Thymus (tissue), 11 donors: ENCODE data around the gene SLC66A2. TPM values are rescaled to one million over a fixed set of nuclear protein-coding genes. Genes with fewer than 3 reads are reported as not detected.

Source experiments
- DNase-seq, 9 donors: peaks; one replicate each; pipeline ENCODE4 v3.0.0-alpha.2; 2013; ENCODE audit warnings: low spot score in 9 of 9, low read depth in 6 of 9, missing footprints in 1 of 9
- H3K27ac ChIP-seq, 2 donors: one replicate each; pipeline ENCODE4 v1.5.1; 2013; ENCODE audit warnings: control low read depth in 1 of 2, low read depth in 1 of 2, low read length in 1 of 2, mild to moderate bottlenecking in 1 of 2, moderate library complexity in 1 of 2
- H3K27me3 ChIP-seq, 2 donors: one replicate each; pipeline ENCODE4 v1.5.1; 2013; ENCODE audit warnings: low read length in 1 of 2; ENCODE audit not compliant: control insufficient read depth in 2 of 2, insufficient read depth in 1 of 2
- H3K36me3 ChIP-seq, 2 donors: one replicate each; pipeline ENCODE4 v1.5.1; 2013; ENCODE audit warnings: low read length in 1 of 2, mild to moderate bottlenecking in 1 of 2, moderate library complexity in 1 of 2; ENCODE audit not compliant: control insufficient read depth in 2 of 2, insufficient read depth in 2 of 2
- H3K4me1 ChIP-seq, 2 donors: one replicate each; pipeline ENCODE4 v1.5.1; 2013; ENCODE audit warnings: low read length in 2 of 2; ENCODE audit not compliant: control insufficient read depth in 2 of 2, insufficient read depth in 2 of 2
- H3K4me3 ChIP-seq, 2 donors: one replicate each; pipeline ENCODE4 v1.5.1; 2013; ENCODE audit warnings: low read length in 2 of 2, control low read depth in 1 of 2, mild to moderate bottlenecking in 1 of 2
- H3K9me3 ChIP-seq, 2 donors: one replicate each; pipeline ENCODE4 v1.5.1; 2013; ENCODE audit warnings: low read length in 1 of 2, mild to moderate bottlenecking in 1 of 2; ENCODE audit not compliant: control insufficient read depth in 2 of 2, insufficient read depth in 1 of 2
- WGBS: extraction: QIAGEN DNeasy Blood & Tissue Kit; methylation state at CpG from one replicate; pipeline ENCODE4 v1.1.7; 2013; 5-methylcytosine and 5-hydroxymethylcytosine counted together
- polyA plus RNA-seq: library from polyadenylated mRNA; stranded (reverse); fragments of 200-250 nt; gene quantifications from one replicate; pipeline ENCODE4 v1.2.3, GENCODE V29; 2013
- total RNA-seq: library from RNA; stranded (reverse); fragments of 120-200 nt; gene quantifications from one replicate; pipeline ENCODE4 v1.2.4, GENCODE V29; 2013
- donor health status: healthy.

Gene SLC66A2
- total and polyA plus RNA-seq, 2 donors: 19.9 to 91.3 TPM

DNA sequence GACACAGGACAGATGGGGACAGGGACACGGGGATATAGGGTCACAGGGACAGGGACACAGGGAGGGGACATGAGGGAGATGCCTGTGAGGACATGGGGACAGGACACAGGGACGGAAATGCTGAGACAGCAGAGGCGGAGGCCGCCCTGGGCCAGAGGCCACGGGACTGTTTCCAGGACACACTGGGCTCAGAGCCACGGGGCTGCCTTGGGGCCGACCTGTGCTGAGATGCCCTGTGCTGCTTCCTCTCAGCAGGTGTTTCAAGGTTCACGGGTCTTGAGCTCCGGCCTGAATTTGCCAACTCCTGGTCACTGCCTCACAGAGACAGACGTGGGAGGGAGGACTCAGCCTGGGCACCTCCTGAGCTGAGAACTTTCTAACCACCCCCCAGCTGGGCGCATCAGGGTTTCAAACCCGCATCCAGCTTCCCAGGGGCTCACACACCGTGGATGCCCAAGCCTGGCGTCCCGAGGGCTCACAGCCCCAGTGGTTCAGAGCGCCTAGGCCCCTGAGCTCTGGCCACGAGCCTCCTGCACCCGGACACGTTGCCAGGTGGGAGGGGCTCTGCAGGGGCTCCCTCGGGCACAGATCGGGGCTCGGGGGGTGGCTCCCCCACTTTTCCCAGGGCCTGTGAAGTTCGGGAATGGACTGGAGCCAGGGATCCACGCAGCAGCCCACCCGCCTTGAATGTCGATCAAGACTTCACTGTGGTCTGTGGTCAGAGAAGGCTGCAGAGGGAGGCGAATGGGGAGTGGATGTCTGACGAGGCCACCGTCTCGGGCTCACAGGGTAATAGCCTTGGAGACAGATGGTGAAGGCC lies 64.1 kb downstream of the SLC66A2 start:
- DNase-seq: no peak
- Histone ChIP-seq H3K4me3 (no peak overlapping the region), H3K27ac (no peak overlapping the region), H3K27me3 (no peaks in the 10 kb centered on the region), H3K9me3 (peaks cover 4 to 53% of the 10 kb centered on the region in 2 donors), H3K4me1 (no peaks in the 10 kb centered on the region), H3K36me3 (no peaks in the 10 kb centered on the region)
- WGBS: 95% methylated on average over 30 of the region's 30 CpGs

GRCh38 chr18:79884963-79885728 lies 66.3 kb downstream of the SLC66A2 start:
- peaks cover 4 to 45% of the 10 kb centered on the region in 2 donors for H3K9me3 ChIP-seq
- H3K4me3 ChIP-seq: no peak overlapping the region
- H3K4me1 ChIP-seq: no peaks in the 10 kb centered on the region
- 88% methylated on average over 25 of the region's 25 CpGs for WGBS
- DNase-seq: no peak
- H3K27ac ChIP-seq: no peak overlapping the region
- no peaks in the 10 kb centered on the region for H3K27me3 ChIP-seq
- no peaks in the 10 kb centered on the region for H3K36me3 ChIP-seq

DNA sequence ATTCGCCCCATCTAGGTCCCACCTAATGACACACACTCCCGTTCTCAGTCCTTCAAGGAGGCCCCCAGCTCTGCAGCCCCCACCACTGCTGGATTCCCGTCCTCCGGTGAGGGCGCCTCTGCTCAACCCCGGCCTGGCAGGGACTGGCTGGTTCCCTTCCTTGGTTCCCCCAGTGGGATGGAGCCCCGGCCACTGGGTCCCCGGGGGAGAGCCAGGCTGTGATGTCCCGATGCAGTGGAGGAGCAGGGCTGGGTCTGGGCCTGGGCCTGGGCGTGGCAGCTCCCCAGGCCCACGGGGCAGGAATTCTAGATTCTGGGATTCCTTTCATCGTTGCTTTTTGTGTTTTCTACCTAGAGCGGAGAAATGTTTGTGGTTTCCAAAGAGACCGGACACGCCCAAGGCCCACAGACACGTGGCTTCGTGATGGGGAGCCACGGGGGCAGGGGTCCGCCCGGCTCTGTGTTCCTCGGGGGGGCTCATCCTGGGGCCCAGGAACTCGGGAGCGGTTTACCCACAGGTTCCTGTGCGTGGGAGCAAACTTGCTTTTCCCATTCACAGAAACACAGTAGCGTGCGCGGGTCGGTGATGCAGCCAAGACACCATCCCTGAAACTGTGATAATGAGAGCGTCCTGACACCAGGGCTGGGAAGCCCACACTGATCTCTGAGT lies 67.0 kb downstream of the SLC66A2 start:
- Histone ChIP-seq H3K27me3 (no peaks in the 10 kb centered on the region), H3K27ac (no peak overlapping the region), H3K4me1 (no peaks in the 10 kb centered on the region), H3K36me3 (no peaks in the 10 kb centered on the region), H3K9me3 (peaks cover 4 to 42% of the 10 kb centered on the region in 2 donors), H3K4me3 (no peak overlapping the region)
- no peak for DNase-seq
- whole genome bisulfite sequencing: 94% methylated on average over 29 of the region's 29 CpGs

DNA sequence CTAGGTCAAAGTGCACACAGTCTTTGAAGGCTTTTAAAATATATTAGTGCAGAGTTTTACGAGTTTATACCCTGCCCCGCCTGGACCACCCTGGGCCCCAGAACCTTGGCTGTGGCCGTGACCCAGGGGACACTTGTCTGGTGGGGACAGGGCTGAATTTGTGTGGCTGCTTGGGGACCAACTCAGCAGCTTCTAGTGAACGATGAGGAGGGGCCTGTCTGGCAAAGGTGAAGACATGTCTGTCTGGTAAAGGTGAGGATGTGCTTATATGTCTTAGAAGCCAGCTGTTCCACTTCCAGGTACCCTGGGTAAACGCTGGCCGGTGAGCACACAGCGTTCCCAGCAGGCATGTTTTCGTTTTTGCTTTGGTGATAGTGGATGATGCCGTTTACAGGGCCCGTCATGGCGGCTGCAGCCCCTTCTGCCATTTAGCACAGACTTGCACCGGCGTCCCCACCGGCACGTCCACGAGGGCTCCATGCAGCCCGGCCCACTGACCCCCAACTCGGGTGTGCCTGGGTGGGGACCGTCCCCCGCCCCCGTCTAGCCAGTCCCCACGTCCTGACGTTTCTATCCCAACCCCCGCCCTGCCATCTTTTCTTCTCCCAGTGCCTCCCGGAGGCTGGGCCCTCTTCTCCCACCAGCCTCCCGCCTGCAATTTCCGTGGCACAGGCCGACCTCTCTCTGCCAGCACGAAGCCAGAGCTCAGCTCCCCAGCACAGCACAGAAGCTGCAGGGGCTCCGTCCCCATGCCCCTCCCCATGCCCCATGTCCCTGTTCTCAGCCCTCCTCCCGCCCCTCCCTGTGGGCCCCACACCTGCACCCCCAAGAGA lies 67.8 kb downstream of the SLC66A2 start:
- Histone ChIP-seq H3K4me1 (no peaks in the 10 kb centered on the region), H3K9me3 (peaks cover 4 to 47% of the 10 kb centered on the region in 2 donors), H3K4me3 (no peak overlapping the region), H3K27ac (no peak overlapping the region), H3K36me3 (no peaks in the 10 kb centered on the region), H3K27me3 (no peaks in the 10 kb centered on the region)
- no peak for DNase-seq
- 95% methylated on average over 31 of the region's 31 CpGs for WGBS

- Histone ChIP-seq H3K36me3 (no peaks in the 10 kb centered on the region), H3K9me3 (peaks cover 4 to 45% of the 10 kb centered on the region in 2 donors), H3K4me3 (no peak overlapping the region), H3K27ac (no peak overlapping the region), H3K4me1 (no peaks in the 10 kb centered on the region), H3K27me3 (no peaks in the 10 kb centered on the region)
- no peak for DNase-seq
- WGBS: 98% methylated on average over 68 of the region's 68 CpGs
These were observed 68.8 kb downstream of the SLC66A2 start for GRCh38 chr18:79882522-79883241.

- no peak for DNase-seq
- H3K4me1 ChIP-seq: no peaks in the 10 kb centered on the region
- H3K4me3 ChIP-seq: no peak overlapping the region
- no peaks in the 10 kb centered on the region for H3K36me3 ChIP-seq
- 95% methylated on average over 11 of the region's 11 CpGs for WGBS
- H3K27ac ChIP-seq: no peak overlapping the region
- H3K27me3 ChIP-seq: peaks cover 0 to 3% of the 10 kb centered on the region in 2 donors
- H3K9me3 ChIP-seq: peaks cover 4 to 36% of the 10 kb centered on the region in 2 donors
These were observed 69.8 kb downstream of the SLC66A2 start for GRCh38 chr18:79881695-79882094.

- Histone ChIP-seq H3K36me3 (no peaks in the 10 kb centered on the region), H3K9me3 (peaks cover 3 to 25% of the 10 kb centered on the region in 2 donors), H3K4me1 (no peaks in the 10 kb centered on the region), H3K4me3 (no peak overlapping the region), H3K27ac (no peak overlapping the region), H3K27me3 (peaks cover 0 to 5% of the 10 kb centered on the region in 2 donors)
- 96% methylated on average over 12 of the region's 12 CpGs for WGBS
- no peak for DNase-seq
These were observed 71.9 kb downstream of the SLC66A2 start for GRCh38 chr18:79879566-79879965.

- DNase-seq: no peak
- Histone ChIP-seq H3K9me3 (peaks cover 0 to 18% of the 10 kb centered on the region in 2 donors), H3K4me1 (no peaks in the 10 kb centered on the region), H3K4me3 (no peak overlapping the region), H3K36me3 (no peaks in the 10 kb centered on the region), H3K27me3 (peaks cover 0 to 5% of the 10 kb centered on the region in 2 donors), H3K27ac (no peak overlapping the region)
- WGBS: 95% methylated on average over 20 of the region's 20 CpGs
These were observed 72.6 kb downstream of the SLC66A2 start for GRCh38 chr18:79878741-79879378.
